Measurements from ENCODE around the gene ACADVL. TPM values are rescaled to one million over a fixed set of nuclear protein-coding genes. Genes with fewer than 3 reads are reported as not detected.

The ACADVL gene
- total RNA-seq, 1 experiment from 2014 or later, result 306 TPM

DNA sequence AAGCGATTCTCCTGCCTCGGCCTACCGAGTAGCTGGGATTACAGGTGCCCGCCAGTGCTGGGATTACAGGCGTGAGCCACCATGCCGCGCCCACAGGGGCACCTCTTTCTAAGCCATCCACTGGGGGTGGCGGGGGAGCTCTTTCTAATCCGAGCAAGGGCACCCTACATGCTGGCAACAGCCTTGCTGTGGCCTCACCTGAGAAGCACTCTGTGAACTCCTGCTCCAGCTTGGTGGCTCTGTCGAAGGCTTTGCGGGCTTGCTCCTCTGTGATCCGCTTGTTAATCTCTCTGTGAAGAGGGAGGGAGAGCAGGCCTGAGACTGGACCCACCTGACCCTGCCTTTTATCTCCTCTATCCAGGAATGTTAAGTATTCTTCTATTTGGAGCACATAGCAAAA, 28.7 kb upstream of the ACADVL start:
- DNase-seq (ENCODE audit: low read depth), result no peak

GRCh38 chr17:7191571-7192270, 28.0 kb upstream of the ACADVL start:
- DNase-seq (ENCODE audit: low read depth), result peak; percentile 44

DNA sequence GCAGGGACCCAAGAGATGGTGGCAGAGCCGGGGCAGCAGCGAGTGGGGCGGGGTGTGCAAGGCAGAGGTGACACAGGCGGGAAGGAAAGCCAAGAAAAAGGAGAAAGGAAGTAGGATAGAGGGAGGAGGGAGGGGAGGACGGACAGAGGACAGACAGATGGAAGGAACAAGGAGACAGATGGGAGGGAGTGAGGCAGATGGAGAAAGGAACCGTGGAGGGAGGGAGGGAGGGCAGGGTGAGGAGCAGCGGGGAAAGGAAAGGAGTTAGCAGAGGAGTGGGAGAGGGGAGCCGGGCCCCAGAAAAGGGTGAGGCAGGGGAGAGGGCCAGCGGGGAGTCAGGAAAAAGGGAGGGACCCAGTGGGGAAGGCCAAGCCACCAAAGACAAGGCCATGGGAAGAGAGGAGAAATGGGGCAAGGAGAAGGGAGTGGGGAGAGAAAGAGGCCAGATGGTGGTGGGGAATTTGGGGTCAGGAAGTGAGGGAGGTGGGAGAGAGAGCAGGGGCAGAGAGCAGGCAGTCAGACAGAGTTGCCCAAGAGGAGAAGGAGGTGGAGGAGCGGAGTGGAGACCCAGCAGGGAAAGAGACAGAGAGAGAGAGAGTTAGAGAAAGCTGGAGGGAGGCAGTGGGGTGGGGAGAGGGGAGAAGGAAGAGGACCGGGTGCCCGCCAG, 27.3 kb upstream of the ACADVL start:
- no peak for DNase-seq (ENCODE audit: low read depth)

DNA sequence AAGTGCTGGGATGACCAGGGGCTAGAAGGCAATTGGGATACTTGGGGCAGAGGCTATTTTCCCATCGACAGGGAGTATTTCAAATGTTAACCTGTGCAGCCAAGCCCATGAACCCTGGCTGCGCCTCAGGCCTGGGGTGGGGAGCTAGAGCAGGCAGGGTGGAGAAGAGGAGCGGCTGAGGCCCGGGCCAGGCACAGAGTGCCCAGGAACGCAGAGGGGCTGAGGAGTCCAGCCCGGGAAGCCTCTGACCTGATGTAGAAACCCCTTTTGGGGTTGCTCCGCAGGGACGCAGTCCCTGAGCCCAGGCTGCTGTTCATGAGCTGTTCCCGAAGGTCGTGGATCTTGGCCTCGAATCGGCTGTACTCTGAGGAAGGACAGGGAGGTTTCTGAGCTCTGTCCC, 23.8 kb upstream of the ACADVL start:
- no peak for DNase-seq (ENCODE audit: low read depth)

GRCh38 chr17:7196651-7197401, 22.9 kb upstream of the ACADVL start:
- DNase-seq (ENCODE audit: low read depth), result no peak

GRCh38 chr17:7203391-7203790, 16.3 kb upstream of the ACADVL start:
- DNase-seq (ENCODE audit: low read depth), result no peak

DNA sequence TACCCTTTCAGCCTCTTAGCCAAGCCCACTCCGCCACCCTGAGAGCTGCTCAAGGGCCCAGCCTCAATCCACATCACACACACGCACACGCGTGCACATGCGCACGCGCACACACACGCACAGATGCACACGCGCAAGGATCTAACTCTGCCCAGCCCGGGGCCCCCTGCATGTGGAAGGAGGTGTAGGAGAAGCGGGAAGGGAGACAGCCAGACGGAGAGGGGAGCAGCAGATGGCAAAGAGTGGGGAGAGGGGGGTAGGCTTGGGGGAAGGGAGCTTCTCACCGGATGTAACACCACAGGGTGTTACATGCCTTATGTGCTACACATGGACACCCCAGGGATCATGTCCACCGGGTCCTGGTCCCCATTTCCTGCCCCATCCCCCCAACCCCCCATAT, 15.4 kb upstream of the ACADVL start:
- DNase-seq (ENCODE audit: low read depth), result no peak

- DNase-seq (ENCODE audit: low read depth), result peak; percentile 81
These were observed 14.8 kb upstream of the ACADVL start for GRCh38 chr17:7204828-7205461.

DNA sequence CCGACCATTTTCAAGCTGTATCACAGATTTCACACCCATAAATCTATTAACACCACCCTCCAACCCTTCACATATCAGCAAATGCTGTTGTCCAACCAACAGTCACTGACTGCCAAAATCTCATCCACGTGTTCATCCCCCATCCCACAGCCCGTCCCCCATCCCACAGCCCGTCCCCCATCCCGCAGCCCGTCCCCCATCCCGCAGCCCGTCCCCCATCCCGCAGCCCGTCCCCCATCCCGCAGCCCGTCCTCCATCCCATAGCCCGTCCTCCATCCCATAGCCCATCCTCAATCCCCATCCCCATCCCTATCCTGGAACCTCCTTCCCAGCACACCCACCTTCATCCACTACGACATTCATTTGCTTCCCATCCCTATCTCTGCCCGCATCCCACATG, 14.2 kb upstream of the ACADVL start:
- DNase-seq (ENCODE audit: low read depth), result no peak

DNA sequence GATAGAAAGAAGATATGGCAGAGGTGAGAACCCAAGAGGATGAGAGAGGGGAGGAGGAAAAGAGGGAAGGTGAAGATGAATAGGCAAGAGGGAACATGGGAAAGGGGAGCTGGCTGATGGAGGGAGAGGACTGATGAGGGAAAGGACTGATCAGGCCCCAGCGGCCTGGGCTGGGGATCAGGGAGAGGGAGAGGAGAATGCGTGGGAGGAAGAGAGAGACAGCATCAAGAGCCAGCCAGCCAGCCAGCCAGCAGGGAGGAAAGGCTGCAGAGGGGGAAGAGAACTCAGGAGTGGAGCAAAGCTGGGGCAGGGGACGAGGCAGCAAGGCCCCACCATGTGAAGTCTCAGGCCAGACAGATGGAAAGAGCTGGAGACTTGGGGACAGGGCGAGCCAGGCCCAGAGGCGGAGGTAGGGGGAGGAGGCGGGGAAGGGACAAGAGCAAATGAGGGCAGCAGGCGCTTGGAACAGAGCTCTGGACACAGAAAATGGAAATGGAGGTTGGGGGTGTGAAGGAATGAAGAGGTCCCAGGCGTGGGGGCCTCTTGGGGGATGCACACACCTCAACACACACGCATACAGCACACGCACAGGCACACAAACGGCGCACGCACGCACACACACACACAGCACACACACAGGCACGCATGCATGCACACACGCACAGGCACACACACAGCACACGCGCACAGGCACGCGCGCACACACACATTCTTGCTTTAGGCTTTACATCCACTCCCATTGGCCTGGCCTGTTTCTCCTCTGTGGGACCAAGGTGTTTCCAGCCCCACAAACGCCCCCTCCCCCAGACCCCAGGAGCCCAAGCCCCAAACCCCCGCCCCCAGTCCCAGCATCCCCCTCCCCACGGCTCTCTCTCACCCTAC, 12.4 kb upstream of the ACADVL start:
- no peak for DNase-seq (ENCODE audit: low read depth)

DNA sequence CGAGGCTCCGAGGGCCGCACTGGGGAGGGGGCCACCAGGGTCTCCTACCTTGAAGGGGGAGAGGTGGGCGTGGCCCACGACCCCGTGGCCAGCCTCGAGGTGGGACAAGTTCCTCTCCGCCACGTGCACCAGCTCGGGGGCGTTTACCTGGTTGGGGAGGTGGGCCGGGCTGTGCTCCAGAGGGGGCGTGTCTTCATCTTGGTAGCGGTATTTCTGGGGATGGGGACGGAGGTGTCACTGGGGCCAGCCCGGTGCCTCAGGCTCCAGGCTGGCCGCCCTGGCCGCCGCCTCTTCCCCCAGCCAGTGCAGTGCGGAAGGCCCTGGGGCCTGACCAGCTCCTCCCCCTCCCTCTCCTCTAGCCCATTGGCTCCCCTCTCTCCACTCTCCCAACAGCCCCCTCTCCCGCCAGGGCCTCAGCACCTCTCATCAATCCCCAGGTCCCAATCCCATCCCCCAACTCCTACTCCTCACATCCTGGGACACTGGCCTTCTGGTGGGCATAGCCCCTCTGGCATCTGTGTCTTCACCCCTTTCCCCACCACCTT, 11.6 kb upstream of the ACADVL start:
- no peak for DNase-seq (ENCODE audit: low read depth)

GRCh38 chr17:7208754-7209460, 10.8 kb upstream of the ACADVL start:
- no peak for DNase-seq (ENCODE audit: low read depth)

DNA sequence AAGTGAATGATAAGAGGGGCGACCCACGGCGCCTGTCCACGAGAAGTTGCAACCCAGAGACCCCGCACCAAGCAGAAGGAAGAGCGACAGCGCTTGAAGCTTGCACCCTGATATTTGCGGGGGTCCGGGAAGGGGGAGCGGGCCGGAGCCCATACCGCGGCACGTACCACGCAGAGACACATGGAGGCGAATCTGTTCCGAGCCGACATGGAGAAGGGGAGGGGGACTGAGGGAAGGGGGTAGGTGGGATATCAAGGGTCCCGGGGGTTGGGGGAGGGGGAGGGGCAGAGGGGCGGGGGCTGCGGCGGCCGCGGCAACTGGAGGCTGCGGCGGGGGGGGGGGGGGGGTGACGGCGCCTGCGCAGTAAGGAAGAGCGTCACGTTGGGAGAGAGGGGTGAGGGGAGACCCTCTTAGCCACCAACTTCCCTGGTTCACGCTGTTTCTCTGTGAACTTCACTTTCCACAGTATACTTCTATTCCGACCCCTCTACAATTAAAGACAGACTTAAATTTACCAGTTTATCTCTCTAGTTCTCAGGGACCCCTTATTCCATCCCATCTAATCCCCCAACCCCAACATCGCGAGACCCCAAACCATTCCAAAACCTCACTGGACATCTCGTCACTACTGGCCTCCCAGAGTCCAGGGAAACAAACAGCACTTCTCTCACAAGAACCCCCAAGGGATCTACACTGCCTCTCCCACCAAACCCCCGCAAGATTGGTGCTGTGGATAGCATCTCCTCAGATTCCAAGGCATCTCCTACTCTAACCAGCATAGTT, 8.1 kb upstream of the ACADVL start:
- no peak for DNase-seq (ENCODE audit: low read depth)

DNA sequence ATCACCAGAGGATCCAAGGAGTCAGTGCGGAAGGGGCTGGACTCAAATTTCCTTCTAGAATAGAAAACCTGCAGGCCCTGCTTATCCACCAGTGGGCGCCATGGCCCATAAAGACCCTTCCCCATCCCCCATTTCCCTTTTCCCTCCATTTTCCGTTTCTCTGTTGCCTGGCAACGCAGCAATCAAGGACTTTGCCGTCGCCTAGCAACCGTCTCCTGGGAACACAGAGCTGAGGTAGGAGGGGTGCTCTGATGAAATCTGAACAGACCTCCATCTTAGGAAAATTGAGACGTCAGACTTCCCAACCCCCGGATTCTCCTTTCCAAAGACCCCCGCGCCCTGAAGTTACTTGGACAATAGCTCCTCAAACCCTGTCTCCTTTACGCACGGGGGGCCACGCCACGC, 5.8 kb upstream of the ACADVL start:
- DNase-seq (ENCODE audit: low read depth), result peak; percentile 80

- DNase-seq (ENCODE audit: low read depth), result peak; percentile 99
These were observed 5.2 kb upstream of the ACADVL start for GRCh38 chr17:7214300-7215135.

DNA sequence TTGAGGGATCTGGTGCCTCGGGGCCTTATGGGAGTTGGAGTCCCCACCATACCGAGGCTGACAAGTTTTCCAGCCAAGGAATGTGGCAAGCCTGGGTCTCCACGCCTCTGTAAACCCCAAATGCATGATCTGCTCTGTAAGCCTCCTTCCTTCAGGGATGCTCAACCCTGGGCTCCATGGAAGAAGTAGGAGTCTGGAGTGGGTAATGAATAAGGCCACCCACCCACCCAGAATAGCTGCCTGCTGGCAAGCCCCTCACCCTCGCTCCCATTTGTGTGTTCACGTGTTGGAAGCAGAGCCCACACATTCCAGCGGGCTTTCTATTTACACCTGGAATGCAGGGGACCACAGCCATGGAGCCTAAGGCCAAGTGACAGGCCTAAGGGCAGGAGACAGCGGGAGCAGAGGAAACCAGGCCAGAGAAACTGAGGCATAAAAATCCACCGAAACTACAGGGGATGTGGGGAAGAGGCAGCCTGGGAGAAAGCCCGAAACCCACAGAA, 4.6 kb upstream of the ACADVL start:
- DNase-seq (ENCODE audit: low read depth), result no peak

- peak; percentile 37 for DNase-seq (ENCODE audit: low read depth)
These were observed 4.0 kb upstream of the ACADVL start for GRCh38 chr17:7215652-7216180.

Data from Daoy (cell line).